K562 (cell line): Measurements from ENCODE around the gene DDOST. TPM values are rescaled to one million over a fixed set of nuclear protein-coding genes. Genes with fewer than 3 reads are reported as not detected.
A peak's percentile ranks its signal among the peaks of the same experiment; 100 is the strongest.

Experiments
- ATAC-seq: fragments of 200-7000 bp; cut with Tn5 transposase; 3 replicates; pipeline ENCODE4 v1.9.1; 2020; ENCODE audit warnings: moderate library complexity
- BruUV-seq: library from RNA; stranded (reverse); fragments of 400-500 nt; replicated peaks from 2 replicates; lab custom pipeline; 2021; lab: Mats Ljungman, UMichigan
- CTCF ChIA-PET: fragments of 300-600 bp; formaldehyde crosslinking; extraction: SDS; loops from one replicate; lab custom pipeline; 2021; ENCODE audit warnings: low intra/inter-chr PET ratio; lab: Yijun Ruan, JAX
- POLR2A ChIA-PET: fragments of 300-600, 350-650 bp; sonication (Branson Sonifier 250); formaldehyde crosslinking; extraction: SDS; loops from one replicate; lab custom pipeline; 2021; ENCODE audit warnings: antibody characterized with exemption, inconsistent platforms; lab: Yijun Ruan, JAX
- DNase-seq, 4 experiments: peaks; one replicate each; pipeline versions ENCODE4 v3.0.0 to v3.0.0-alpha.2; 2011 to 2018; ENCODE audit warnings: low spot score in 3 of 4, mixed read lengths in 3 of 4; ENCODE audit errors: extremely low read depth in 1 of 4
- FAIRE-seq: peaks from 2 replicates; lab custom pipeline; 2011; peaks lifted over from hg19 to GRCh38; lab: Jason Lieb, UNC
- H2AFZ ChIP-seq: 2 replicates; pipeline ENCODE4 v1.6.0; 2011; ENCODE audit warnings: low read depth, low read length, control low read depth, inconsistent platforms
- H3K27ac ChIP-seq: fragments of 200-600 bp; 3 replicates; pipeline ENCODE4 v1.8.0; 2011; ENCODE audit warnings: low read depth, mild to moderate bottlenecking, control low read depth, inconsistent platforms, low read length, moderate library complexity, mixed read lengths; ENCODE audit errors: extremely low read depth
- H3K27me3 ChIP-seq, 2 experiments: fragments of 300-600 bp in 1 of 2; 2 replicates in 1 of 2; 3 replicates in 1 of 2; pipeline versions ENCODE4 v1.6.0 to v1.8.0; 2011; ENCODE audit warnings: inconsistent platforms in 2 of 2, low read length in 2 of 2, mild to moderate bottlenecking in 1 of 2, mixed read lengths in 1 of 2, moderate library complexity in 1 of 2; ENCODE audit not compliant: control insufficient read depth in 2 of 2, insufficient read depth in 2 of 2
- H3K36me3 ChIP-seq: fragments of 300-600 bp; 3 replicates; pipeline ENCODE4 v1.8.0; 2011; ENCODE audit warnings: mild to moderate bottlenecking, low read length, inconsistent platforms; ENCODE audit not compliant: control insufficient read depth, insufficient read depth
- H3K4me1 ChIP-seq, 2 experiments: fragments of 200-600 bp in 1 of 2; replicated peaks in 1 of 2; 2 replicates in 1 of 2; 3 replicates in 1 of 2; pipeline versions ENCODE4 v1.5.1 to v1.8.0; 2011; ENCODE audit warnings: inconsistent platforms in 2 of 2, low read length in 2 of 2, mild to moderate bottlenecking in 1 of 2, mixed read lengths in 1 of 2, moderate library complexity in 1 of 2; ENCODE audit not compliant: control insufficient read depth in 2 of 2, insufficient read depth in 2 of 2
- H3K4me2 ChIP-seq: 2 replicates; pipeline ENCODE4 v1.6.1; 2011; ENCODE audit warnings: low read length, control low read depth, inconsistent platforms, mixed read lengths; ENCODE audit not compliant: insufficient read depth
- H3K4me3 ChIP-seq: fragments of 200-600 bp; sonication (generic), shearing (Covaris generic); 2 replicates; pipeline ENCODE4 v1.5.1; 2016; ENCODE audit warnings: control low read depth, inconsistent platforms
- H3K79me2 ChIP-seq: fragments of 200-600 bp; 3 replicates; pipeline ENCODE4 v1.8.0; 2011; ENCODE audit warnings: low read length, inconsistent platforms; ENCODE audit not compliant: control insufficient read depth, insufficient read depth
- H3K9ac ChIP-seq, 2 experiments: 2 replicates each; pipeline versions ENCODE4 v1.6.0 to v1.6.1; 2011; ENCODE audit warnings: low read depth in 2 of 2, low read length in 2 of 2, control low read depth in 1 of 2, inconsistent platforms in 1 of 2, mild to moderate bottlenecking in 1 of 2, mixed read lengths in 1 of 2; ENCODE audit not compliant: insufficient read depth in 1 of 2
- H3K9me1 ChIP-seq: one replicate; pipeline ENCODE4 v1.6.0; 2011; ENCODE audit warnings: inconsistent platforms, mild to moderate bottlenecking, low read length, moderate library complexity; ENCODE audit not compliant: control insufficient read depth, insufficient read depth
- H3K9me3 ChIP-seq: replicated peaks from 2 replicates; pipeline ENCODE4 v1.5.1; 2011; ENCODE audit warnings: low read depth, low read length, inconsistent platforms; ENCODE audit not compliant: control insufficient read depth, insufficient read depth
- H4K20me1 ChIP-seq: replicated peaks from 2 replicates; pipeline ENCODE4 v1.6.1; 2011; ENCODE audit warnings: low read length, inconsistent platforms, mixed read lengths; ENCODE audit not compliant: control insufficient read depth, insufficient read depth
- CBX1 ChIP-seq: sonication (generic); IDR thresholded peaks from 2 replicates; pipeline ENCODE4 v1.6.1; 2016; ENCODE audit warnings: antibody characterized with exemption, low read depth, mild to moderate bottlenecking
- CREBBP ChIP-seq: IDR thresholded peaks from one replicate; pipeline ENCODE4 v1.6.1; 2012; ENCODE audit warnings: low read depth, mild to moderate bottlenecking, control low read depth, inconsistent platforms, low read length
- EGR1 ChIP-seq: fragments of 450-650 bp; conservative IDR thresholded peaks from 2 replicates; pipeline ENCODE4 v1.6.1; 2017; ENCODE audit warnings: mild to moderate bottlenecking
- ELF1 ChIP-seq: fragments of 200-800 bp; sonication (Bioruptor generic); IDR thresholded peaks from 2 replicates; pipeline ENCODE4 v1.6.1; 2016; ENCODE audit warnings: missing genetic modification characterization, missing compliant biosample characterization
- ELF4 ChIP-seq: fragments of 450-650 bp; formaldehyde crosslinking; IDR thresholded peaks from 2 replicates; pipeline ENCODE4 v1.4.0; 2022; ENCODE audit warnings: missing genetic modification characterization
- ETV5 ChIP-seq: sonication (generic); formaldehyde crosslinking; IDR thresholded peaks from 2 replicates; pipeline ENCODE4 v1.4.0; 2020; ENCODE audit warnings: low read depth, mild to moderate bottlenecking, missing genetic modification reagents
- GATAD2A ChIP-seq: fragments of 450-650 bp; IDR thresholded peaks from 2 replicates; pipeline ENCODE4 v1.6.1; 2017
- HDAC1 ChIP-seq, 2 experiments: fragments of 450-650 bp; IDR thresholded peaks; 2 replicates each; pipeline ENCODE4 v1.6.1; 2016 to 2017; ENCODE audit warnings: inconsistent platforms in 1 of 2, mild to moderate bottlenecking in 1 of 2, moderate library complexity in 1 of 2
- NFRKB ChIP-seq: fragments of 450-650 bp; IDR thresholded peaks from 2 replicates; pipeline ENCODE4 v1.6.1; 2016; ENCODE audit warnings: low read depth
- SMC3 ChIP-seq: conservative IDR thresholded peaks from 2 replicates; pipeline ENCODE4 v1.6.1; 2011; ENCODE audit warnings: low read depth, low read length, improper control_type of control experiment; ENCODE audit not compliant: insufficient read depth
- YBX1 ChIP-seq: fragments of 450-650 bp; IDR thresholded peaks from 2 replicates; pipeline ENCODE4 v1.7.1; 2016; ENCODE audit warnings: mild to moderate bottlenecking
- ZKSCAN1 ChIP-seq: fragments of 150-350 bp; IDR thresholded peaks from 2 replicates; pipeline ENCODE4 v1.6.1; 2016; ENCODE audit warnings: low read depth, low read length
- ZNF217 ChIP-seq: sonication (generic); formaldehyde crosslinking; IDR thresholded peaks from 2 replicates; pipeline ENCODE4 v1.8.0; 2022; ENCODE audit warnings: mild to moderate bottlenecking, missing genetic modification reagents
- WGBS: fragments of 100-300 bp; shearing (Covaris generic); methylation state at CpG from one replicate; pipeline ENCODE4 v1.1.6; 2016; ENCODE audit warnings: low coverage, mixed read lengths; ENCODE audit not compliant: insufficient coverage; ENCODE audit errors: missing lambda C conversion rate; 5-methylcytosine and 5-hydroxymethylcytosine counted together
- in situ Hi-C: fragments of 300-500 bp; cut with MboI; formaldehyde crosslinking; loops from 4 replicates; pipeline ENCODE4 v1.15.0; 2018; ENCODE audit warnings: inconsistent platforms, mixed read lengths
- intact Hi-C: fragments of 100-400 bp; cut with micrococcal nuclease; formaldehyde crosslinking; loops from 2 replicates; pipeline ENCODE4 v1.14.2; 2022
- polyA plus RNA-seq, 8 experiments: library from polyadenylated mRNA; depleted of rRNA in 4 of 8; stranded (reverse) in 5 of 8; unstranded in 3 of 8; fragments of >200 nt; fragmentation: Nextera tagmentation in 2 of 8; fragmentation: Illumina TruSeq in 1 of 8; extraction: Ambion mirVana in 2 of 8; extraction: Trizol in 1 of 8; gene quantifications; 2 replicates each; pipeline versions ENCODE4 v1.2.1 to v1.2.3, GENCODE V29; 2011 to 2014; ENCODE audit warnings: inconsistent platforms in 1 of 8, missing spikeins in 1 of 8
- total RNA-seq, 7 experiments: library from RNA; depleted of rRNA in 6 of 7; stranded (reverse); fragments of >200 nt in 6 of 7; fragmentation: Illumina TruSeq in 2 of 7; extraction: Trizol in 2 of 7; gene quantifications; 2 replicates each; pipeline versions ENCODE4 v1.2.1 to v1.2.3, GENCODE V29; 2011 to 2021; ENCODE audit warnings: low replicate concordance in 1 of 7
- TF ChIP-seq, protein P1 (sequence below), 2 experiments: fragments of 450-650 bp in 1 of 2; IDR thresholded peaks; 2 replicates each; pipeline ENCODE4 v1.6.1; 2011 to 2017; ENCODE audit warnings: low read depth in 2 of 2, antibody characterized with exemption in 1 of 2, borderline replicate concordance in 1 of 2, low read length in 1 of 2, mild to moderate bottlenecking in 1 of 2, mixed read lengths in 1 of 2; ENCODE audit not compliant: control insufficient read depth in 1 of 2
- TF ChIP-seq, protein P2 (sequence below): fragments of 200-800 bp; sonication (Bioruptor generic); IDR thresholded peaks from 2 replicates; pipeline ENCODE4 v1.6.1; 2016; ENCODE audit warnings: missing genetic modification characterization, missing compliant biosample characterization

DDOST gene
- total and polyA plus RNA-seq, 9 of the 15 experiments (the other 6 are each of a cell fraction or from before 2014, with no cell fraction given), result 173 to 306 (median 222) TPM

DNA sequence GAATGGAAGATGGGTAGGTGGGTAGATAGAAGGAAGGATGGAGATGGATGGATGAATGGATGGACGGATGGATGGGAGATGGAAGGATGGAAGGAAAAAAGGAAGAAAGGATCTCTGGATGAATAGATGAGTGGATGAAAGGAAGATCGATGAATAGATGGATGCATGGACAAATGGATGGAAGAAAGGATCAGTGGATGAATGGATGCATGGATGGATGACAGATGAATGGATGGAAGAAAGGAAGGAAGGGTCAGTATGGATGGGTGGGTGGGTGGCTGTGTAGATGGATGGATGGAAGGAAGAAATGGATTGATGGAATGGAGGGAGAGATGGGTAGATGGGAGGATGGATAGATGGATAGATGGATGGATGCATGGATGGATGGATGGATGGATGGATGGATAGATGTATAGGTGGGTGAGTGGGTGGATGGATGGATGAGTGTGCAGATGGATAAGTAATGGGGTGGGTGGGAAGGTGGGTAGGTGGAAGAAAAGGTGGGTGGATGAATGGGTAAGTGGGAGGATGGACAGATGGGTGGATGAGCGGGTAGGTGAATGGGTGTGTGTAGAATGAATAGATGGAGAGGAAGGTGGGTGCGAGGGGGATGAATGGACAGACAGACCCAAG is 42.1 kb upstream of the DDOST start:
- ChIA-PET POLR2A (no interaction called here), CTCF (no interaction called here)
- no peak overlapping the region for H2AFZ ChIP-seq
- H3K9me3 ChIP-seq, result no peaks in the 10 kb centered on the region; the same call in 1 of the 2 replicates
- DNase-seq (no peak), ATAC-seq (no peak), FAIRE-seq (no peak)
- H3K36me3 ChIP-seq, result no peaks in the 10 kb centered on the region
- peaks cover 0 to 14% of the 10 kb centered on the region in 2 experiments; a peak in 3 of 5 replicates for H3K4me1 ChIP-seq
- intact Hi-C loops (no loop called here), in situ Hi-C loops (loop anchor here (10.0 kb wide), 1 partner anchor 662 kb away; no protein-coding TSS in a partner anchor)
- H3K27me3 ChIP-seq, result peaks cover 0 to 13% of the 10 kb centered on the region in 2 experiments; a peak in 2 of 5 replicates
- H3K9me1 ChIP-seq, result no peaks in the 10 kb centered on the region
- H3K4me2 ChIP-seq, result no peak overlapping the region
- H3K4me3 ChIP-seq, result no peak overlapping the region
- 0% methylated on average over 4 of the region's 4 CpGs for WGBS
- H3K9ac ChIP-seq, result no peak overlapping the region
- H4K20me1 ChIP-seq, result peaks cover 5% of the 10 kb centered on the region; the same call in 1 of the 2 replicates
- no peak overlapping the region for H3K27ac ChIP-seq
- BruUV-seq, result no TSS peak
- H3K79me2 ChIP-seq, result no peaks in the 10 kb centered on the region
- TF ChIP-seq ELF1 (tag) (no peak), NFRKB (no peak), ZNF217 (CRISPR knock-in tag) (no peak), ETV5 (CRISPR knock-in tag) (no peak), HDAC1 (IDR thresholded peaks at IDR 0.05) (0 out of 4 replicates have a peak, but pooled peaks of 1 of the 2 experiments have one; percentile 18), GATAD2A (0 out of 2 replicates have a peak, but pooled peaks have one; percentile 16), SMC3 (no peak), CREBBP (peak; percentile 66), CBX1 (no peak), ZKSCAN1 (no peak), ELF4 (no peak), EGR1 (peak; percentile 62), YBX1 (0 out of 2 replicates have a peak, but pooled peaks have one; percentile 9)
- TF ChIP-seq, protein P1, sequence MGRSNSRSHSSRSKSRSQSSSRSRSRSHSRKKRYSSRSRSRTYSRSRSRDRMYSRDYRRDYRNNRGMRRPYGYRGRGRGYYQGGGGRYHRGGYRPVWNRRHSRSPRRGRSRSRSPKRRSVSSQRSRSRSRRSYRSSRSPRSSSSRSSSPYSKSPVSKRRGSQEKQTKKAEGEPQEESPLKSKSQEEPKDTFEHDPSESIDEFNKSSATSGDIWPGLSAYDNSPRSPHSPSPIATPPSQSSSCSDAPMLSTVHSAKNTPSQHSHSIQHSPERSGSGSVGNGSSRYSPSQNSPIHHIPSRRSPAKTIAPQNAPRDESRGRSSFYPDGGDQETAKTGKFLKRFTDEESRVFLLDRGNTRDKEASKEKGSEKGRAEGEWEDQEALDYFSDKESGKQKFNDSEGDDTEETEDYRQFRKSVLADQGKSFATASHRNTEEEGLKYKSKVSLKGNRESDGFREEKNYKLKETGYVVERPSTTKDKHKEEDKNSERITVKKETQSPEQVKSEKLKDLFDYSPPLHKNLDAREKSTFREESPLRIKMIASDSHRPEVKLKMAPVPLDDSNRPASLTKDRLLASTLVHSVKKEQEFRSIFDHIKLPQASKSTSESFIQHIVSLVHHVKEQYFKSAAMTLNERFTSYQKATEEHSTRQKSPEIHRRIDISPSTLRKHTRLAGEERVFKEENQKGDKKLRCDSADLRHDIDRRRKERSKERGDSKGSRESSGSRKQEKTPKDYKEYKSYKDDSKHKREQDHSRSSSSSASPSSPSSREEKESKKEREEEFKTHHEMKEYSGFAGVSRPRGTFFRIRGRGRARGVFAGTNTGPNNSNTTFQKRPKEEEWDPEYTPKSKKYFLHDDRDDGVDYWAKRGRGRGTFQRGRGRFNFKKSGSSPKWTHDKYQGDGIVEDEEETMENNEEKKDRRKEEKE (IDR thresholded peaks at IDR 0.05; ENCODE audit: borderline replicate concordance in 1 of 2, control insufficient read depth in 1 of 2, low read depth in 2 of 2, low read length in 1 of 2), result no peak
- TF ChIP-seq, protein P2, sequence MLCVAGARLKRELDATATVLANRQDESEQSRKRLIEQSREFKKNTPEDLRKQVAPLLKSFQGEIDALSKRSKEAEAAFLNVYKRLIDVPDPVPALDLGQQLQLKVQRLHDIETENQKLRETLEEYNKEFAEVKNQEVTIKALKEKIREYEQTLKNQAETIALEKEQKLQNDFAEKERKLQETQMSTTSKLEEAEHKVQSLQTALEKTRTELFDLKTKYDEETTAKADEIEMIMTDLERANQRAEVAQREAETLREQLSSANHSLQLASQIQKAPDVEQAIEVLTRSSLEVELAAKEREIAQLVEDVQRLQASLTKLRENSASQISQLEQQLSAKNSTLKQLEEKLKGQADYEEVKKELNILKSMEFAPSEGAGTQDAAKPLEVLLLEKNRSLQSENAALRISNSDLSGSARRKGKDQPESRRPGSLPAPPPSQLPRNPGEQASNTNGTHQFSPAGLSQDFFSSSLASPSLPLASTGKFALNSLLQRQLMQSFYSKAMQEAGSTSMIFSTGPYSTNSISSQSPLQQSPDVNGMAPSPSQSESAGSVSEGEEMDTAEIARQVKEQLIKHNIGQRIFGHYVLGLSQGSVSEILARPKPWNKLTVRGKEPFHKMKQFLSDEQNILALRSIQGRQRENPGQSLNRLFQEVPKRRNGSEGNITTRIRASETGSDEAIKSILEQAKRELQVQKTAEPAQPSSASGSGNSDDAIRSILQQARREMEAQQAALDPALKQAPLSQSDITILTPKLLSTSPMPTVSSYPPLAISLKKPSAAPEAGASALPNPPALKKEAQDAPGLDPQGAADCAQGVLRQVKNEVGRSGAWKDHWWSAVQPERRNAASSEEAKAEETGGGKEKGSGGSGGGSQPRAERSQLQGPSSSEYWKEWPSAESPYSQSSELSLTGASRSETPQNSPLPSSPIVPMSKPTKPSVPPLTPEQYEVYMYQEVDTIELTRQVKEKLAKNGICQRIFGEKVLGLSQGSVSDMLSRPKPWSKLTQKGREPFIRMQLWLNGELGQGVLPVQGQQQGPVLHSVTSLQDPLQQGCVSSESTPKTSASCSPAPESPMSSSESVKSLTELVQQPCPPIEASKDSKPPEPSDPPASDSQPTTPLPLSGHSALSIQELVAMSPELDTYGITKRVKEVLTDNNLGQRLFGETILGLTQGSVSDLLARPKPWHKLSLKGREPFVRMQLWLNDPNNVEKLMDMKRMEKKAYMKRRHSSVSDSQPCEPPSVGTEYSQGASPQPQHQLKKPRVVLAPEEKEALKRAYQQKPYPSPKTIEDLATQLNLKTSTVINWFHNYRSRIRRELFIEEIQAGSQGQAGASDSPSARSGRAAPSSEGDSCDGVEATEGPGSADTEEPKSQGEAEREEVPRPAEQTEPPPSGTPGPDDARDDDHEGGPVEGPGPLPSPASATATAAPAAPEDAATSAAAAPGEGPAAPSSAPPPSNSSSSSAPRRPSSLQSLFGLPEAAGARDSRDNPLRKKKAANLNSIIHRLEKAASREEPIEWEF (CRISPR knock-in tag), result no peak
